ENCODE data around the gene LRP10.

LRP10 gene

DNA sequence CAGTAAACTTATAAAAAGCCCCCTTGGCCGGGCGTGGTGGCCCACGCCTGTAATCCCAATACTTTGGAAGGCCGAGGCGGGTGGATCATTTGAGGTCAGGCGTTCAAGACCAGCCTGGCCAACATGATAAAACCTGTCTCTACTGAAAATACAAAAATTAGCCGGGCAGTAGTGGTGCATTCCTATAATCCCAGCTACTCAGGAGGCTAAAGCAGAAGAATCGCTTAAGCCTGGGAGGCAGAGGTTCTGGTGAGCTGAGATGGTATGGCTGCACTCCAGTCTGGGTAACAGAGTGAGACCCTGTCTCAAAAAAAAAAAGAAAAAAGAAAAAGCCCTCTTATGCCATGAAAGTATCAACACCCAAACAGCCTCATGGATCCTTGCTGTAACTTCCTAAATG is 54.0 kb downstream of the LRP10 start:
- DNase-seq, result no peak

DNA sequence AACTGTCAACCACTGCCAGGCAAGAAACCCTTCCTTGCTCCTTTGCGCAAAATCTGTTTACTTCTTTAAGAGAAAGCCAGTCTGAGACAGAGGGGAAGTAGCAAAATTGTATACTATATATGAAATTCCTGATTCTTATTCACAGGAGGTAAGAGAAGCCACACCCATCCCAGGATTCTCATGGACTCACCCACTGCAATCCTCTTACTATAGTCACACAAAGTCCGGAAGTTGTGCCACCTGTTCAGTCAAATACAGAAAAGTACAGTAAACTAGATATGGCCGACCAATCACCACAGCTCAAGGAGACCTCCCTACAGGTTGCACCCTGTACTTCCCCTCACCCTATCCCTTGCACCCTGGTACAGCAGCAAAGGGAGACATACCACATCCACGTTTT is 54.8 kb downstream of the LRP10 start:
- no peak for DNase-seq

DNA sequence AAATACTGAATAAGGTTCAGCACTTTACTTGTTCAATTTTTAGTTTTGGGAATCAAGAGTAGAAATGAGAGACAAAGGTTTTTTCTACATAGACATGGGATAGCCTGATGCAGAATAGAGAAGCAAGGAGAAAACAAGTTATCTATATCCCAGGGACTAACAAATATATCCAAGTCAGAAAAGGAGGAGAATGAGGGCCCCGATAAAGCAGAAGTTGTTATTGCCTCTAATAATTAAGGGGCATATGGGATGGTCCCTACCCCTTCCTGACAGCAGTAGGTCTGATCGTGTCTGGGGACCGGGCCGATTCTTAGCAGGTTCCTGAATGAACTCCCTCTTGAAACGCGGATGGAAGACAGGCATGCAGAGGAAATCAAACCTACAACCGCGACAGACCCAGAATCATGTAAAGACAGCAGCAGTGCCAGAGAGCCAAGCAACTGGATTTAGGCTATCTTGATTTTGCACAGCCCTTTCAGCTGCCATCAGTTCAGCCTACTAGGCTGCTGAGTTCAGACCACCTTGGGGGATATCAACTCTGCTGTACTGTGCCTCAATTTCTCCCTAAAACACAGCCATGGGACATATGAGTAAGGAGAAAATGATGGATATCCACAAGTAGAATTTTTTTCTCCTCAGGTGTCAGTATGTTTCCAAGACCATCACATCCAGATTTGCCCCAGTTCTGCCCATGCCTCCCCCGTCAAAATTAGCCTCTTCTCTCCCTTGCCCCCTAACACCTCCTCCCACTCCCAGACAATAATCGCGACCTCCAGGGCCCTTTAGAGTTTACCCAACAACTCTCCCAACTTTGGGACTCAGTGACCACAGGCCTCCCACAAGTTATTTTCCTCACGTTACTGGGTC is 56.9 kb downstream of the LRP10 start:
- peak; percentile 50 for DNase-seq

DNA sequence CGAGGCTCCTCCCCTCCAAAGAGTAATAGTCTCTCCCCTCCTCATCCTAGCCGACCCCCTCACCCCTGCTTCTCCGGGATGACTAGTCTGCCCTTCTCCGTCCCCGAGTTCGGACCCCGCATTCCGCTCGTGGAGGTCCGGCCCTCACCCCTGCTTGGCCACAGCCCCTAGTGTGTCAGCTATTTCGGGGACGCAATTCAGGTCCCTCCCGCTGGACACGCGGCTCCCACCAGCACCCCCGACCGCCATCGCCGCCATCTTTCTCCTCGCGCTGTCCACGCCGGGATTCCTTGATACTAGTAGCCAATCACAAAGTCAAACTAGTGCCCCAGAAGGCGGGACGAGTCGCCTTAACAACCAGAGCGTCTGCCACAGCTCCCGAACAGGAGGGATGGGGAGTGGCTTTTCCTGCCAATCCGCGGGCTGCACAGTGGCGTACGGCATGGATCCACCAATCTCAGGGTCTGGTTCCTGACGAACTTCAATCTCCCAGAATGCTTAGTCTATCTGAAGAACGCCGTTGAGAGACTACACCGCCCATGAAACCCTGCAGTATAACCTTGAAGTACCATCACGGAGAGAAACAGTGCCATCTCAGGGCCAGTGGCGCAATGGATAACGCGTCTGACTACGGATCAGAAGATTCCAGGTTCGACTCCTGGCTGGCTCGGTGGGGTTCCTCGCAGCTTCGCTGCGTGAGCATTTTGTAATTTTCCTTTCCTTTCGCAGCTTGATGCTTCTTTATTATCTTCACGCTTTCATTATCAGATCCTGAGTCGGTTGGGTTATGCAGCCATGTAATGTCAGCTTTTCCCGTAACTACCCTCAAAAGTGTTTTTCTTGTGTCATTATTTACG is 57.8 kb downstream of the LRP10 start, which contains the start of gene PRMT5:
TSS of gene PRMT5 (minus strand) at position 273 of the 857 bp plus-strand sequence. CDS start at position 258, 15 bp downstream.
- peak; percentile 100 for DNase-seq

DNA sequence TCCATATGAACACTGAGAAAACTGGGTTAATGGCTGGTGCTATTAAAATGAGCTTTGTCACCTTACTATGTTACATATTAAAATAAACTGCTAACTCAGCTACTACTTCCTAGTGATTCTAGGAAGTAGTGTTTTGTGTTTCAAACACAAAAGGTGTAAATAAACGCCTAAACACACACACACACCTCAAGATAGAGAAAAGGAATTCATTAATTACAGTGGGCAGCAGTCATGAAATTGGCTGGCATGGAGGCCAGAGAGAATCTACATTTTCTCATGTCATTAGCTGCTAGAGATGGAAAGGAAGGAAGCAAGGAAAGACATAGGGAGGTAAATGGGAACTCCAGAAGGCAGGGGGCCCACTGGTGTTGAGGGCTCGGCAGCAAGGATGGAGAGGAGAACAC is 58.4 kb downstream of the LRP10 start:
- DNase-seq, result no peak

Measured in right forelimb (tissue), 1 donor.